ENCODE measurements around the gene MRPL43.

DNA sequence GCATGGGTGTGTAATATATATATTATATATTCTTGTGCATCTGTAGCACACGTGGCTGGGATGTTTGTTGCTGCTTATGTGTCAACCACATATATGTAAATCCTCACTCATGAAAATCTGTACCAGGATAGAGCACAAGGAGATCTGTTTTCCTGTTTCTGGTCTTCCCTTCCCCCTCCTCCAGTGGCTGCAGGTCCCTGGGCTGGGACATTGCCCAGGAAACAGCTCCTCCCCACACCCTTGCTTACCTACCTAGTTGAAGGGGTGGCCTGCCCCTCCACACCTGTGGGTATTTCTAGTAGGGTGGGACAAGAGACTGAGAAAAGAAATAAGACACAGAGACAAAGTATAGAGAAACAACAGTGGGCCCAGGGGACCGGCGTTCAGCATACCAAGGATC lies 46.0 kb upstream of the MRPL43 start:
- TF ChIP-seq NR2C2 (IDR thresholded peaks at IDR 0.05; ENCODE audit: borderline replicate concordance, control insufficient read depth, insufficient read length, low read depth) = no peak
- no peak for TF ChIP-seq TAF1 (IDR thresholded peaks at IDR 0.05; ENCODE audit: borderline replicate concordance, low read depth, low read length)
- no peak for TF ChIP-seq MYC (IDR thresholded peaks at IDR 0.05; ENCODE audit: insufficient read depth, insufficient read length, insufficient replicate concordance, low read length, severe bottlenecking)
- TF ChIP-seq BCL11A (IDR thresholded peaks at IDR 0.05; ENCODE audit: low read depth, low read length) = no peak
- no peak for TF ChIP-seq EP300 (IDR thresholded peaks at IDR 0.05; ENCODE audit: borderline replicate concordance in 1 of 2, control insufficient read depth in 1 of 2, low read depth in 2 of 2, low read length in 2 of 2)
- TF ChIP-seq, protein P1, sequence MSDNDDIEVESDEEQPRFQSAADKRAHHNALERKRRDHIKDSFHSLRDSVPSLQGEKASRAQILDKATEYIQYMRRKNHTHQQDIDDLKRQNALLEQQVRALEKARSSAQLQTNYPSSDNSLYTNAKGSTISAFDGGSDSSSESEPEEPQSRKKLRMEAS (IDR thresholded peaks at IDR 0.05; ENCODE audit: low read depth, low read length) = no peak
- no peak for TF ChIP-seq ZNF24 (IDR thresholded peaks at IDR 0.05)
- TF ChIP-seq, protein P2, sequence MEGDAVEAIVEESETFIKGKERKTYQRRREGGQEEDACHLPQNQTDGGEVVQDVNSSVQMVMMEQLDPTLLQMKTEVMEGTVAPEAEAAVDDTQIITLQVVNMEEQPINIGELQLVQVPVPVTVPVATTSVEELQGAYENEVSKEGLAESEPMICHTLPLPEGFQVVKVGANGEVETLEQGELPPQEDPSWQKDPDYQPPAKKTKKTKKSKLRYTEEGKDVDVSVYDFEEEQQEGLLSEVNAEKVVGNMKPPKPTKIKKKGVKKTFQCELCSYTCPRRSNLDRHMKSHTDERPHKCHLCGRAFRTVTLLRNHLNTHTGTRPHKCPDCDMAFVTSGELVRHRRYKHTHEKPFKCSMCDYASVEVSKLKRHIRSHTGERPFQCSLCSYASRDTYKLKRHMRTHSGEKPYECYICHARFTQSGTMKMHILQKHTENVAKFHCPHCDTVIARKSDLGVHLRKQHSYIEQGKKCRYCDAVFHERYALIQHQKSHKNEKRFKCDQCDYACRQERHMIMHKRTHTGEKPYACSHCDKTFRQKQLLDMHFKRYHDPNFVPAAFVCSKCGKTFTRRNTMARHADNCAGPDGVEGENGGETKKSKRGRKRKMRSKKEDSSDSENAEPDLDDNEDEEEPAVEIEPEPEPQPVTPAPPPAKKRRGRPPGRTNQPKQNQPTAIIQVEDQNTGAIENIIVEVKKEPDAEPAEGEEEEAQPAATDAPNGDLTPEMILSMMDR (IDR thresholded peaks at IDR 0.05 in 2 of 3, conservative IDR thresholded peaks at IDR 0.05 in 1 of 3; ENCODE audit: control insufficient read depth in 2 of 3, extremely low read depth in 1 of 3, insufficient read depth in 1 of 3, low read depth in 3 of 3, low read length in 3 of 3) = no peak
- TF ChIP-seq, protein P3, sequence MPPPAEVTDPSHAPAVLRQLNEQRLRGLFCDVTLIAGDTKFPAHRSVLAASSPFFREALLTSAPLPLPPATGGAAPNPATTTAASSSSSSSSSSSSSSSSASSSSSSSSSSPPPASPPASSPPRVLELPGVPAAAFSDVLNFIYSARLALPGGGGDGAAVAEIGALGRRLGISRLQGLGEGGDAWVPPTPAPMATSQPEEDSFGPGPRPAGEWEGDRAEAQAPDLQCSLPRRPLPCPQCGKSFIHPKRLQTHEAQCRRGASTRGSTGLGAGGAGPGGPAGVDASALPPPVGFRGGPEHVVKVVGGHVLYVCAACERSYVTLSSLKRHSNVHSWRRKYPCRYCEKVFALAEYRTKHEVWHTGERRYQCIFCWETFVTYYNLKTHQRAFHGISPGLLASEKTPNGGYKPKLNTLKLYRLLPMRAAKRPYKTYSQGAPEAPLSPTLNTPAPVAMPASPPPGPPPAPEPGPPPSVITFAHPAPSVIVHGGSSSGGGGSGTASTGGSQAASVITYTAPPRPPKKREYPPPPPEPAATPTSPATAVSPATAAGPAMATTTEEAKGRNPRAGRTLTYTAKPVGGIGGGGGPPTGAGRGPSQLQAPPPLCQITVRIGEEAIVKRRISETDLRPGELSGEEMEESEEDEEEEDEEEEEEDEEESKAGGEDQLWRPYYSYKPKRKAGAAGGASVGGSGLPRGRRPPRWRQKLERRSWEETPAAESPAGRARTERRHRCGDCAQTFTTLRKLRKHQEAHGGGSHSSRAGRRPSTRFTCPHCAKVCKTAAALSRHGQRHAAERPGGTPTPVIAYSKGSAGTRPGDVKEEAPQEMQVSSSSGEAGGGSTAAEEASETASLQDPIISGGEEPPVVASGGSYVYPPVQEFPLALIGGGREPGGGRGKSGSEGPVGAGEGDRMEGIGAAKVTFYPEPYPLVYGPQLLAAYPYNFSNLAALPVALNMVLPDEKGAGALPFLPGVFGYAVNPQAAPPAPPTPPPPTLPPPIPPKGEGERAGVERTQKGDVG (CRISPR knock-in tag; IDR thresholded peaks at IDR 0.05) = no peak

All from GM12878 (cell line).